GM21528 (cell line): ENCODE results near the gene MRPL10.

Experiments used
- ATAC-seq: cut with Tn5 transposase; IDR thresholded peaks from one replicate; pipeline ENCODE4 v1.9.1; 2021; ENCODE audit warnings: mild to moderate bottlenecking, moderate library complexity; ENCODE audit not compliant: unreplicated experiment, low FRiP score

The MRPL10 gene

GRCh38 chr17:47841488-47842291, 10.3 kb upstream of the MRPL10 start:
- ATAC-seq: no peak

- peak; percentile 77 for ATAC-seq
Observed at GRCh38 chr17:47840742-47841487, 9.6 kb upstream of the MRPL10 start, which contains the start of gene SCRN2. TSS of gene SCRN2 (minus strand) at chr17:47841273. CDS start at chr17:47840843, 430 bp downstream.

- no peak for ATAC-seq
Observed at GRCh38 chr17:47840001-47840741, 8.8 kb upstream of the MRPL10 start.

GRCh38 chr17:47839071-47839470, 7.7 kb upstream of the MRPL10 start:
- no peak for ATAC-seq

GRCh38 chr17:47838636-47839035, 7.3 kb upstream of the MRPL10 start:
- no peak for ATAC-seq

- no peak for ATAC-seq
Observed at GRCh38 chr17:47837401-47838039, 6.2 kb upstream of the MRPL10 start.

- no peak for ATAC-seq
Observed at GRCh38 chr17:47836601-47837000, 5.3 kb upstream of the MRPL10 start.

GRCh38 chr17:47834756-47835155, 3.4 kb upstream of the MRPL10 start:
- no peak for ATAC-seq

- ATAC-seq: no peak
Observed at GRCh38 chr17:47831934-47832327, 590 bp upstream of the MRPL10 start.

GRCh38 chr17:47830396-47831002, 842 bp downstream of the MRPL10 start:
- ATAC-seq: no peak

- ATAC-seq: no peak
Observed at GRCh38 chr17:47829870-47830269, 1.5 kb downstream of the MRPL10 start.

GRCh38 chr17:47823519-47823918, 7.8 kb downstream of the MRPL10 start:
- no peak for ATAC-seq

GRCh38 chr17:47822785-47823184, 8.6 kb downstream of the MRPL10 start:
- no peak for ATAC-seq

- ATAC-seq: no peak
Observed at GRCh38 chr17:47821424-47822391, 9.6 kb downstream of the MRPL10 start, which contains the start of gene OSBPL7. TSS of gene OSBPL7 (minus strand) at chr17:47821794. CDS start at chr17:47820278, 1,516 bp downstream.

- no peak for ATAC-seq
Observed at GRCh38 chr17:47821031-47821423, 10.3 kb downstream of the MRPL10 start.

GRCh38 chr17:47820033-47820789, 11.1 kb downstream of the MRPL10 start:
- no peak for ATAC-seq

- no peak for ATAC-seq
Observed at GRCh38 chr17:47819475-47819874, 11.9 kb downstream of the MRPL10 start.

- ATAC-seq: no peak
Observed at GRCh38 chr17:47818002-47818695, 13.2 kb downstream of the MRPL10 start.
